CD4-positive, alpha-beta T cell treated with Interleukin-10 for 1 hour (primary cell): ENCODE measurements around the gene RGS19.

Source experiments
- DNase-seq: peaks from one replicate; pipeline ENCODE4 v3.0.0-alpha.2; 2020

RGS19 gene

DNA sequence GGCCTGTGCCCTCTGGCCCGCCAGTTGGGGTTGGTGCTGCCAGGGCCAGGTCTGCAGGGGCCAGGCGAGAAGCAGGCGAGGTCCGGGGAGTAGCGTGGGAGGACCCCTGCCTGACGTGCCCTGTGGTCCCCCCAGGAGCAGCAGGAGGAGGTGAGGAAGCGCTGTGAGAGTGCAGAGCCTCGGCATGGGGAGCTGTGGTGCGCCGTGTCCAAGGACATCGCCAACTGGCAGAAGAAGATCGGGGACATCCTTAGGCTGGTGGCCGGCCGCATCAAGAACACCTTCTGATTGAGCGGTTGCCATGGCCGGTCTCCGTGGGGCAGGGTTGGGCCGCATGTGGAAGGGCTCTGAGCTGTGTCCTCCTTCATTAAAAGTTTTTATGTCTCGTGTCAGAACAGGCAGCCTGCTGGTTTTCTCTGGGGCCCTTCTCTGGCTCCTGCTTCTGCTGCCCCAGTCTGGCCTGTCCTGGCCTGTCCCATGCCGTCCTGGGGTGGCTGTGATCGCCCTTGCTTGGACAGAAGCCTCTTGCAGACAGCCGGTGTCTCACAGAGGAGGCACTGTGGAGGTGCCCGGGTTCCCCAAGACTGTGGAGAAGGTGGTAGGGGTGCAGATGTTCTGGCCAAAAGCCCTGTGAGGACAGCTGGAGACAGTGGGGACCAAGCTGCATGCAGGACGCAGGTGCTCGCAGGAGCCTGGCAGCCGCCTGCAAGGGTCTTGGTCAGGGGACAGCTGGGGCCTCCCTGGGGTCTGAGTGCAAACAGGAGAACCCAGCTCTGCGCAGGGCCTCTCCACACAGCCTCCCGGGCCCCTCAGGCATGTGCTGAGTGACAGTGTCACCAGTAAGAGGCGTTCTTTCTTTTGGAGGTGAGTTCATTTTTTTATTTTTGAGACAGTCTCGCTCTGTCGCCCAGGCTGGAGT, 46.4 kb downstream of the RGS19 start:
- DNase-seq, result no peak

DNA sequence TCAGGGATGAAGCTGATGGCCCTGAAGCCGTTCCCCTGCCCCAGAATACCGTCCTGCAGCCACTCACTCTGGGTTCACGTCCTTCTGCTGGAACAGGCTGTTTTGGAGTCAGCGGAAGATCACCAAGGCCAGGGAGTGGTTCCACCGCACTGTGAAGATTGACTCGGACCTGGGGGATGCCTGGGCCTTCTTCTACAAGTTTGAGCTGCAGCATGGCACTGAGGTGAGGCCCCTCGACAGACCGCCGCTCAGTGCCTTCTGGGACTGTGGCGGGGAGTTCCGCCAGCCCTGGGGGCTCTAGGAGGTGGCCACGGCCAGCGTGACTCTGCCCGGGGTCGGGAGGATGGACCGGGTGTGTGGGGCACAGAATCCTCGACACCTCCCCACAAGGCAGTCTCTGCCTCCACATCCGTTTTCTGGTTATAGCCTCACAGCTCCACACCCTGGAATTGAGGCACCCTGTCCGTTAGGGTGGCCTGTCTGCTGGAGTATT, 47.5 kb downstream of the RGS19 start:
- DNase-seq, result no peak

DNA sequence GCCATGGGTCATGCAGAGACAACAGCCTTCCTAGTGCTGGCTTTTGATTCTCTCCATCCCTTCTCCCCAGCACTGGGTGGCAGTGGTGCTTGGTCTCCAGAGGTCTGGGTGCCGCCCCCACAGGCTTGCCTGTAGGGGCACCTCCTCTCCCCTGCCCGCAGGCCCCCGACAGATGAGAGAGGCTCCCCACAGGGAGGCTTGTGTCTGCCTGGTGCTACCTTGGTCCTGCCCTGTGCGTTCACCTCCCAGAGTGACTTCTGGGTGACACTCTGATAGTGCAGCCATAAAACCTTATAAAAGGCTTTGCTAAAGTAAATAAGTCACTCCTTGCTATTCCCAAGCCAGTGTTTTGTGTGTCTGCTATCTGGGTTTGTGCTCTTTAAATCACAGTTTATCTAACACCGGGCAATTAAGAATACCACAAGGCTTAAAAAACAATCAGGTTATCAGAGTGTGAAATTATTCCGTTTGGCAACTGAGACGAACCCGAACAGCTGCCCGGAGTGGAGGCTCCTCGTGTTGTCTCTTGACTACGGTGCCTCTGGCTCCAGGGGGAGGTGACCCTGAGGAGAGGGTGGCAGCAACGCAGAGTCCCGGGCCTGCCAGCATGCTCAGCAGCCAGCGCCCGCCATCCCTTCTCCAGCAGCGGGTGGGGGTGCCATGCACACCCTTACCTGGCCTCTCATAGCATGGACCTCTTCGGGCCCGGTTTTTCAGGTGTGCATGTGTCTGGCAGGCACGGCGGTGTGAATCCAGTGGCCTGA, 48.8 kb downstream of the RGS19 start:
- no peak for DNase-seq

DNA sequence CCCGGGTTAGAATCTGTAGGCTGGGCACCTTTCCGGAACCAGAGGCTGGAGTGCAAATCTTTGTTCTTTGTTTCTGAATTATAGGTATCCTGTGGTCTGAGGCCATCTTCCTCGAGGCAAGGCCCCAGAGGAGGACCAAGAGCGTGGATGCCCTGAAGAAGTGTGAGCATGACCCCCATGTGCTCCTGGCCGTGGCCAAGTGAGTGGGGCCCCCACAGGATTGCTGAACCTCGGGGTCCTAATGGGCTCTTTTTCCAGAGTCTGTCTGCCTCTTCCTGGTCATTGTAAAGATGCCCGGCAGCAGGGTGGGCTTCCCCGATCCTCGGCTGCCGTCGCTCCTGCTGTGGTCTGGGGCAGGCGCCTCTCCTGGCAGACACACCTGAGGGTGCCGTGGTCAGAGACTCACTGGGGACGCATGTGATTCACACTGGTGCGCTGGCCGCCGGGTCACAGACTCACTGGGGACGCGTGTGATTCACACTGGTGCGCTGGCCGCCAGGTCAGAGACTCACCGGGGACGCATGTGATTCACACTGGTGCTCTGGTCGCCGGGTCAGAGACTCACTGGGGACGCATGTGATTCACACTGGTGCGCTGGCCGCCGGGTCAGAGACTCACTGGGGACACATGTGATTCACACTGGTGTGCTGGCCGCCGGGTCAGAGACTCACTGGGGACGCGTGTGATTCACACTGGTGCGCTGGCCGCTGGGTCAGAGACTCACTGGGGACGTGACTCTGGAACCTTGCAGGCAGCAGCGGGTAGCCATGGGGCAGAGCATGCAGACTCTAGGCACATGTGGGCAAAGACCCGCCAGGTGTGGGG, 49.8 kb downstream of the RGS19 start:
- DNase-seq, result no peak

DNA sequence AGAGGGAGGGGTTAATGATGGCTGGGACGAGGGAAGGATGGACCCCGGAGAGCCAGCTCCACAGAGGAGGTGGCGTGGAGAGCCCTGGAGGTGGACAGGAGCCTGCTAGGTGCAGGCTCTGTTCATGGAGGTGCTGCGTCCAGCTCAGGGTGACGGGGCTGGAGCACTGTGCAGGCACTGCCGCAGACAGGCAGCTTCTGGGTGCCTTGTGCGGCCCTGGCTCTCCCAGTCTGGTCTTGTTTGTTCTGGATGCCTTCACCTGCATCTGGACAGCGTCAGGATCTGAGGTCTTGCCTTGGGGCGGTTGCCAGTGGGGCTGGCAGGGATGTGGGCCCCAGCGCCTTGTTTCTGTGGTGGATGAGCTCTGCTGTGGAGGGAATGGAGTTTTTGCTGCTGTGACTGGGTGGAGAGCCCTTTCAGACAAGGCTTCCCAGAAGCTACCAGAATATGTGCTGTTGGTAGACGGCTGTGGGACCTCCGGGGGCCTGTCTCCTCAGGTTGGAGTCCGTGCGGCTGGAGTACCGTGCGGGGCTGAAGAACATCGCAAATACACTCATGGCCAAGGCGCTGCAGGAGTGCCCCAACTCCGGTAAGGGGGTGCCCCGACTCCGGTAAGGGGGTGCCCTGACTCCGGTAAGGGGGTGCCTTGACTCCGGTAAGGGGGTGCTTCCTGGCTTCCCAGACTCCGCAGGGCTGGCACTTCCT, 51.2 kb downstream of the RGS19 start:
- DNase-seq, result no peak

DNA sequence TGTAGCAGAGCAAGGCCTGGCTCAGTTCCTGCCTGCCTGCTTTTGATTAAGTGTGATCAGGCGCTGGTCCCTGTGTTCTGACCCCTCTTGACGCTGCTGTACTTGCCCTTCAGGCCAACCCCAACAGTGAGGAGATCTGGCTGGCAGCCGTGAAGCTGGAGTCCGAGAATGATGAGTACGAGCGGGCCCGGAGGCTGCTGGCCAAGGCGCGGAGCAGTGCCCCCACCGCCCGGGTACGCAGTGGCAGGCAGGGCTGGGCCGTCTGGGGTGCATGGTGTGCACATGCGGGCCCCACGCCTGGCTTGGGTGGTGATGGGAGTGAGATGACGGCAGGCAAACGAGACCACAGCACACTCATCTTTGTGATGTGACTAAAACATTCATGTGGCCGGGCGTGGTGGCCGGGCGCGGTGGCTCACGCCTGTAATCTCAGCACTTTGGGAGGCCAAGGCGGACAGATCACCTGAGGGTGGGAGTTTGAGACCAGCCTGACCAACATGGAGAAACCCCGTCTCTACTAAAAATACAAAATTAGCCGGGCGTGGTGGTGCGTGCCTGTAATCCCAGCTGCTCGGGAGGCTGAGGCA, 53.4 kb downstream of the RGS19 start:
- DNase-seq, result no peak

DNA sequence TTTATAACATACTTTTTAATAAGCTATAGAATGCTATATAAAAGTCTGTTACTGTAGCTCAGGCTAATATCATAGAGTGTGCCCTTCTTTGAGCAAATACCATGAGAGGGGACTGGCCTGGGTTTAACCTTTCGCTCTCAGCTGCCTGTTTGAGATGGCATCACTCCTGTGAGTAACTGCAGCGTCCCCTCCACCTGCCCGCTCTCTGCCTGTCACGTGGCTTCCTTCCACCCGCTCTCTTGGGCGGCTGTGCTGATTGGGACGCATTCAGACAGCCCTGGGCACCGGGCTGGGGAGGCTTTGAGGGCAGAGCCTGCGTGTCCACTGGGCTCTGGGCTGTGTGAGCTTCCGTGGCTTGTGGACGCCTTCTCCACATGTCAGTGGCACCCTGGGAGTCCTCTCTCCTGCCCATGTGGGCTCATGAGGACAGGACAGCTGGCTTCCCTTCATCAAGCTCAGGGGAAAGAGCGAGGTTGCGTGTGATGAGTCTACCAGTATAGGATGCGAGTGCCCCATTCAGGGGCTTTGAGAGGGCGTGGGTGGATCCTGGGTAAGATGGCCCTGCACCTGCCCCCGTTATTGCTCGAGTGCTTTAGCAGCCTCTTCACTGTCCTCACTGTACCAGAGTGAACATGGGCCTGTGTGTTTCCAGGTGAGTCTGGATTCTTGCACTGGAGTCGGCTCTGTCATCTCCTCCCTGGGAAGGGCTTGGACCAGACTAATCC, 54.1 kb downstream of the RGS19 start:
- no peak for DNase-seq

DNA sequence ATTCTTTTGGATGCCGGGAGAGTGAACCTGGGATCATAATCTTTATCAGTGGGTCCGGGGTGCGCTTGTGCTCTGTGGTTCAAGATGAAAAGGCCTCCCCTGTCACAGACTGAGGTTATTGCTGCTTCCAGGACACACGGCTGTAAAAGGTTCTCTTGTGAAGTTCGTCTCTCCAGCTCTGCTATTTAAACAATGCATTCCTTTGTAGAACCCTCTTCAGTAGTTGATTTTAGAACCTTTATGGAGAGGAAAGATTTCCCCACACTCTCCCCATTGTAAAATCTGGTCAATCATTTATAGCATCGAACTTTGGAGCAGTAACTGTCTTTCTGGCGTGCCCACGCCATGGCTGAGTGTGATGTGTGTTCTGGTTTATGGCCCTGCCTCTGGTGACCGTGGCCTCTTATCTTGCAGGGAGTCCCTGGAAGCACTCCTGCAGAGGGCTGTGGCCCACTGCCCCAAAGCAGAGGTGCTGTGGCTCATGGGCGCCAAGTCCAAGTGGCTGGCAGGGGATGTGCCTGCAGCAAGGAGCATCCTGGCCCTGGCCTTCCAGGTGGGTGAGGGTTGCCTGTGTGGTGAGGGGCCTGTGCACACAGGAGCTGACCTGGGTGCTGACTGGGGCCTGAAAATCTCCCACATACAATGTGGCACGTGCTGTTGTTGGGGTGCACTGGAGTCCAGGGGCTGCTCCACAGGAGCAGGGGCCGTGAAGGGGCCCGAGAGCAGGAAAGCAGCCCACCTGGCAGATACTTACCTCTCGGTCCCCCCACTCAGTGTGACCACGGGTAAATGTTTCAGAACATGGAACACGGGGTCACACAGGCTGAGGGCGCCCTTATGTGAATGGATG, 55.0 kb downstream of the RGS19 start:
- no peak for DNase-seq

DNA sequence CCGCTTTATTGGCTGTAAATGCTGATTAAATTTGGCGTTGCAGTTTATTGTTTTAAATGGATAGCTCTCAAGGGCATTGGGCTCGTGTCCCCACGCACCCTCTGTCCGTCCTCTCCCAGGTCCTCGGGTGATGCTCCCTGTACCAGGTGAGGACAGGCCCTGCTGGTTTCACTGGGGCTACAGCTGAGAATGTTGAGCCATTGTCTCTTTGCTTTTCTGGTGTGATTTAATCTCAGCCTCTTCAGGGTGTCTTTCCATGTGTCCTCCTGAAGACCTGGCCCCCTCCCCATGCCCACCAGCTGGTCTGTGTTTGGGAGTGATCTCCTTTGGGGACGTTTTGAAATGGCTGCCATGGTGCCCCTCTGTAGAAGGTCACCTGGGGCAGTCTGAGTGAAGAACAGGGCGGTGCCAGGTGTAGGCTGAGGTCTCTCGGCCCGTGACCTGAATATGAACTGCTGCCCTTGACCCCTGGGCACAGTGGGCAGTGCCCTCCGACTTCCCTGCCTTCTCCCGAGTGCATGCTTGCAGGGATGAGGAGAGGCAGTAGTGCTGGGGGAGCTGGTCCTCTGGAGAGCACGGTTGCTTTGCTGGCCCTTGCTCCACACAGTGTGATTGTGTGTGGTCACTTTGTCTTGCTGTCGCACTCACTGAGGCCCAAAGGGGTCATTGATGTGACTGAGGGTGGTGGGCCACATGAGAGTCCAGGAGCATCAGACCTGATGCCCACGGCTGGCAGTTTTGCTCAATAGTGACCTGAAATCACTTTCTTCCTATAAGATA, 55.8 kb downstream of the RGS19 start:
- no peak for DNase-seq
